ENCODE results near the gene NFATC3.

Gene NFATC3

DNA sequence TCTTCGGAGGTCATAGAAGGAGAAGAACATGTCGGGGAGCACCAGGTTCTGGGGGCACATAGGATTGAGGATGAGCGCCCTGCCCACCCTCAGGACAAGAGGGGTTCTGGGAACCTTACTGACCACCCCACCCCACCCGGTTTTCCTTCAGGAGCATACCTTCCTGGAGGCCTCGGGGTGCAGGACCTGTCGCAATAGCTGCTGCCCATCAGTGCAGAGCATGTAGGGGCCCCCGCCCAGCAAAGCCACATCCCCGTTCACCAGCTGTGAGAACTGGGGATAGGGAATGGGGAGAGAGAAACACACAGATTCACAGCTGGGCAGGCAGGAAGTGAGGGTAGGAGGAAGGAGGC lies 148.6 kb downstream of the NFATC3 start:
- DNase-seq = no peak

DNA sequence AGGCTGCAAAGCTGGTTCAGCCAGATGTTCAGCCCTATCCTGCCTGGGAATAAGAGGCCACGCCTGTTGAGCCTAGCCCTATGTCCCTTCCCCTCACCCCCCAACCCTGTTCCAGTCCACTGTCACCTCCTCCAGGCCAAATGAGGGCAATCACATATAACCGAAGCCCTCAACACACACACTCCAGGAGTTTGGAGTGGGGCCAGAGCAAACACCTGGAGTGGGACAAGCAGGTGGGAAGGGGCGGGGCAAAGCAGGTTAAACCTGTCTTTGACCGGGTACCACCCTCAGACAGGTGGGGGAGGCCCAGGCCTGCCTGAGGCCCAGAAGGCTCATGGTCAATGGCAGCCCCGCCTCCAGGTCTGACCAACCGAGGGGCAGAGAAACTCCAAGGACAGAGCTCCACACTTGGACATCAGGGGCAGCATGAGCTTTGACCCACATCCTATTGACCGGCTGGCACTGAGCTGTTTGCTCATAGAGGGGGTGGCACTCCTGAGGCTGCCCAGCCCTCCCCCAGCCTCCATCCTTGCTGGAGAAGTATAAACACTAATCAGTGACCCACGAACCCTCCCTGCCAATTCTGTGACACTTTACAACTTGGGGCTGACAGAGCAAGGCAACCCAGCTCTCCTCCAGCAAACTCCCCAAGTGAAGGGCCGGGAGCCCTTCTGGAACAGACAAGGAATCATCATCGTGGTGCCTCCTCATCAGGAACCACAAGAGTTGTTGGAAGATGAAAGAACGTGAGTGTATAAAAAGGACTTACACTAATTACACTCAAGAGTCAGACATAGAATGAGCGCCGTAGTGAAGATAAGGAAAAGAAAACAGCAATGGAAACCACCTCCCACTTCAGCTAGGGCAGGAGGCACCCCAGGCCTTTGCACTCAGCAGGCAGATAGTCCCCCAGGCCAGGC lies 149.3 kb downstream of the NFATC3 start:
- DNase-seq = no peak

DNA sequence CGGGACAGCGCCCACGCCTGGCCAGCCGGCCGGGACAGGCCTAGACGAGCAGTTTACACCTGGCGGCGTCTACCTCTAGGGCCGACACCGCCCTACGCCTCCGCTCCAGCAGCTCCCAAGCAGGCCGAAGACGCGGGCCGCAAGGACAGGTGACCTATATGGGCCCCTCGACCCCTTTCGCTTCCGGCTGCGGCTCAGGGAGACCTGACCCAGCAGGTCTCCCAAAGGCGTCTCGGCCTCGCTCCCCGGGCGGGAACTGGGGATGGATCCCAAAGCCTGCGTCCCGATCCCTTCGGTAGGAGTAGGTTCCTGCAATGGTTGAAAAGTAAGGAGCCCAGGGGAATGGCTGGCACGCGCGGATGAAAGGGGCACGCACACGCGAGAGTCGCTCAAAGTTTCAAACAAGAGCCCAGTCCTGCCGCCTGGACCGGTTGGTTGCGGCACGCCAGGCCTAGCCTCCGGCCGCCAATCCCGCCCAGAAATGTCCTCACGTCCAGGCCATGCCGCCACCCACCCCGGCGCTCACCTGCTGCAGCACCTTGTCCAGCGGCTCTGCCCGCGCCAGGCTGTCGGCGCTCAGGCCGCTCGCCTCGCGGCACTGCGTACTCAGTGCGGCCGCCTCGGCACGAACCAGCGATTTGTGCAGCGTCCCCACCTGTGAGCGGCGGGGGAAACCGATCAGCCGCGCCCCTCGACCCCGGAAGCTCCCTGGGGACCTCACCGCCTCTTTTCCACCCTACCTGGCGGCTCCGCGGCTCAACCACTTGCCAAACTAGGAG lies 150.1 kb downstream of the NFATC3 start:
- no peak for DNase-seq

DNA sequence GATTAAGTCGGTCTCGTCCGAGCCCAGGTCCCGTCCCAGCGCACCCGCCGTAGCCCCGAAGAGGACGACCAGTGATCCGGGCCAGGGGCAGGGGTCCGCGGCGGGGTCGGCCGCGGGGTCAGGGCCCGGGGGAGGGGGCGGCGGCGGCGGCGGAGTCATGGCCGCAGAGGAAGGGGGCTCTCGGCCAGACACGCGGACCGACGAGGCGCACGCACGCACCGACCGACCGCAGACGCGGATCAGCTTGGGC lies 150.6 kb downstream of the NFATC3 start, which contains the start of gene ESRP2:
TSS of gene ESRP2 (minus strand) at position 241 of the 250 bp plus-strand sequence. CDS start at position 159, 82 bp downstream.
- DNase-seq = no peak

DNA sequence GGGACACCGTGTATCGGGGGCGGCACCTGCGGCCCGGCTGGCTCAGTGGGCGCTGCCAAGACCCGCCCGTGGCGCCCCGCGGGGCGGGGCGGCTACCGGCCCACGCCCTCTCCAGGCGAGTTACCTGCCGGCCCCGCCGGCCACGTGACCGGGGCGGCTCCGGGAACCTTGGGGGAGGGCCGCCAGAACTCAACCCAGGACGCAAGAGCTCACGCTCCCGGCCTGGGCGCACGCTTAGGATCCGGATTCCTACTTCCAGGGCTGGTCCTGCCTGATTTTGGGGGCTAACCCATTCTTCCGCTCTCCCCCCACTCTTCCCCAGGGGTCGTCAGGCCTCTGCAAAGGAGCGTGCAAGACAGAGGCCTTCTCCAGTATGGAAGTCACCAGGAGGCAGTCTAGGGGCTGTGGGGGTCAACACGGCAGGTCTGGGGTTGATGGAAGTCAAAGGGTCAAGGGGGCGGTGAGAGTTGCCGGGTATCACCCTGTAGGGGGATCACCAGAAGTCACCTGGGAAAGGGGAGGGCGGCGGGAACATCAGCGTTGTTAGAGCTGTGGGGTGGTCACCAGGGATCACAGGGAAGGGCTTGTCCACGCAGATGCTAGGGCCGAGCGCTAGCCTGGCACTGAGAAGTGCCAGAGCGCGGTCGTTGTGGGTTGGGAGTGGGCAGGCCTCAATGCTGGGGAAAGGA lies 151.1 kb downstream of the NFATC3 start:
- no peak for DNase-seq

DNA sequence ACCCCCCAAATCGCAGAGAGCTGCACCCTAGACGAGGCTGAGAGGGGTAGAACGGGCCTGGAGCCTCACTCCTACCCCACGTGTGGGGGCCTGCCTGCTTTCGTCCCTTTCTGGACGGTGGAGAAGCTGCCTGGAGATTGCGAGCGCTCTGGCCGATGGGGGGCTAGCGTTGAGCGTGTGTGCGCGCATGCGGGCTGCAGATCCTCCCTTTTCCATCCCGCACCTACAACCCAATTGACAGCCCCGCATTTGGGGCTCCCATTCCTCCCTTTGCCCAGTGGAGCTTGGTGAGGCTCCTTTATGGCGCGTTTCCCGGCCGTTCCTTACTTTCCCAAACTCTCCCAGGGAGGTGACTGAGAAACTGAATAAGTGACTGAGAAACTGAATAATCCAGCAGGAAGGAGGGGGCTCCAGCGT lies 151.7 kb downstream of the NFATC3 start:
- no peak for DNase-seq

DNA sequence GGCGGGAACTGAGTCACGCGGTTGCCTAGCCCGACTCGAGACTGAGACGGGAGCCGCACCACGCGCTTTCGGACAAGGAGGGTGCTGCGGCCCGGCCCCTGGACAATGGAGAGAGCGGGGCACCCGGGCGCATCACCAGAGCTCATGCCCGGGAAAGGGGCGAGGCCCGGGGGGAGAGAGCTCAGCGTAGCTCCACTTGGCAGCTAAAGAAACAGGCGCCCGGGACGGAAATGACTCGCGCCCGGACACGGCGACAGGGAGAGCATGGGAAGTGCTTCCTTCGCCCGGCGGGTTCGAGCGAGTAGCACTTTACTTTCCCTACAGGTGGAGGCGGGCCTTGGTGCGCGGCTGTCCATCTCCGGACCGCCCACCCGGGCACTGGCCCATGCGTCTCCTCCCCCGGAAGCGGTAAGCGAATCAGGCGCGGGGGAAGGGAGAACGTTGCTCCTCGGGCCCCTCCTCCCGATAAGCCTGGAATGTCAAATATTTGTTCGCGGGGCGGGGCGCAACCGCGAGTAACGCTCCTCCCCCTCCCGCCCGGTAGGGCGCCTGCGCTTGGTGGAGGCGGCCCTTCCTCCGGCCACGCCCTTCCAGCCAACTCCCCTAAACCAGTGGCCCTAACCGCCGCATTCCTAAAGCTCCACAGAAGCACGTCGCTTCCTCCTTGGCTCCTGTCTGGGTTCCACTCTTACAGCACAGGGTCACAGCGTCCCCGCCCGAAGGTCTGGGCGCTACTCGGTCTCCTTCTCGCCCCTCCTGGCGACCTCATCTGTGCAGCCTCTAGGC lies 152.3 kb downstream of the NFATC3 start:
- DNase-seq = peak; percentile 98

DNA sequence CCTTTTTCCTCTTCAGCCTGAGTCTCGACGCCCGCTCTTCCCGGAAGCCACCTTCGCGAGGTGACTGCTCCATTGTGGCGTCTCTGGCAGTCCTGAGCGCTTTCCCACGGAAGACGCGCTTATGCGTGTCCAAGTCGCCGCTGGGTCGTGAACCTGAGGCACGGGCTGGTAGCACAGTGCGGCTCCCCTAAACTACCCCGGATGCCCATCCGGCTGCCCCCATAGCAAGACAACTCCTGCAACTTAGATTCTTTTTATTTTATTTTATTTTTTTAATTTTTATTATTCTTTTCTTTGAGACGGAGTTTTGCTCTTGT lies 152.8 kb downstream of the NFATC3 start:
- no peak for DNase-seq

DNA sequence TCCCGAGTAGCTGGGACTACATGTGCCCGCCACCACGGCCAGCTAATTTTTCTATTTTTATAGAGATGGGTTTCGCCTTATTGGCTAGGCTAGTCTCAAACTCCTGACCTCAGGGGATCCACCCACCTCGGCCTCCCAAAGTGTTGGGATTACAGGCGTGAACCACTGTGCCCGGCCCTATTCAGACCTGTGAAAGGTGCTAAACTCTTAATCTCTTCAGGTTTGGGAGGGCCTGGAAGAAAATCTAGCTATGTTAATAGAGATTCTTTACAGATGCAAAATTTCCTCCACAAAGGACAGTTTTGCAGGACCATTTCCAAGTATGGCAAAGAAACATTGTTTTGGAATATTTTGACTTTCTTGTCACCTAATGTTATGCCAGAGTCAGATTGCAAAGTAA lies 156.9 kb downstream of the NFATC3 start:
- DNase-seq = no peak

DNA sequence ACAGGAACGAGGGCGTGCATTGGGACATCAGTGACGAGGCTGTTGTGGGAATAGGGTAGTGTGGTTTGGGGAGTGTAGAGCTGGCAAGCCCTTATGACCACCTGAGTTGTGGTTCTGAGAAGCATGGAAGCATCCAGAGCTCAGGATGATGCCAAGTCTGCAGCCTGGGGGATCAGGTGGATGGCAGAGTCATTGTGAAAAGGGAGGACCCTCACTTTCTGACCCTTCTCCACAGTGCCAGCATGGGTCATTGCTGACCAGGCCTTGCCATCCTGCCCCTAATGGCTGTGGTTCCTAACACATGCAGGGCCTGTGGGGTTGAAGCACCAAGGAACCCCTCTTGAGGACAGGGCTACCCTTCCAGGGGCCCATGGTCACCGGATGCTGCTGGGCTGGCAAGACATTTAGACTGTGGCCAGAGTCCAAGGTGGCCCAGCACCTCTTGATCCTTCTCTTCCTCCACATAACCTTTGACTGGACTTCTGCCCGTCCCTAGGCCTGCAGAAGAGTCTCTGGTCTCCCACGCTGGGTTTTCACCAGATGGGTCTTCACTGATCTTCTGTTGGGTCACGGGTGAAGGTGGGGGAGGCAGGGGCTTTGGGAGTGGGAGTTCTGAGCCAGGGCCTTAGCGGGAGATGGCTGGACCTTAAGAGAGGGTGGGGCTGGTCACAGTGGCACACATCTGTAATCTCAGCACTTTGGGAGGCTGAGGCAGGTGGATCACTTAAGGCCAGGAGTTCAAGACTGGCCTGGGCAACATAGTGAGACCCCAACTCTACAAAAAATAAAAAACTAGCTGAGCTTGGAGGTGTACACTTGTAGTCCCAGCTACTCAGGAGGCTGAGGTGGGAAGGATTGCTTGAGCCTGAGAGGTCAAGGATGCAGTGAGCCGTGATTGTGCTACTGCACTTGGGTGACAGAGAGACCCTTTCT lies 158.0 kb downstream of the NFATC3 start:
- DNase-seq = no peak

DNA sequence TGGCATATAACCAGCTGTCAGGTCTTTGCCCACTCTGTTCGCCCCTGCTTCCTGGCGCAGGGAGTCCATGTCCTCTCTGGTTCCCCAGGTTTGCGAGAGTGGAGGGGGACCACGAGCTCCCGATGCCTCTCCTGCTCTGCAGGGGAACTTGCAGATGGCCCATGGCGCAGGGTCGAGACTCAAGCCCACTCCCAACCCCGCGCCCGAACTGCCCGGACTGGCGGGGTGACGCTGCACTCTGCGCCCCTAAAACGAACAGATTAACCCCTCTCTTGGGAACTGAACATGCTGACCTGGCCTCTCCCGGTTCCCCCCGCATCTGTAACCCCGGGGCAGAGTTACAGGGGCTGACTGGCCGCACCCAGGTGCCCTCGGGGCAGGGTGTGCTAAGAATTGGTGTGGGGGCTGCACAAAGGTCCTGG lies 159.3 kb downstream of the NFATC3 start:
- DNase-seq = no peak

DNA sequence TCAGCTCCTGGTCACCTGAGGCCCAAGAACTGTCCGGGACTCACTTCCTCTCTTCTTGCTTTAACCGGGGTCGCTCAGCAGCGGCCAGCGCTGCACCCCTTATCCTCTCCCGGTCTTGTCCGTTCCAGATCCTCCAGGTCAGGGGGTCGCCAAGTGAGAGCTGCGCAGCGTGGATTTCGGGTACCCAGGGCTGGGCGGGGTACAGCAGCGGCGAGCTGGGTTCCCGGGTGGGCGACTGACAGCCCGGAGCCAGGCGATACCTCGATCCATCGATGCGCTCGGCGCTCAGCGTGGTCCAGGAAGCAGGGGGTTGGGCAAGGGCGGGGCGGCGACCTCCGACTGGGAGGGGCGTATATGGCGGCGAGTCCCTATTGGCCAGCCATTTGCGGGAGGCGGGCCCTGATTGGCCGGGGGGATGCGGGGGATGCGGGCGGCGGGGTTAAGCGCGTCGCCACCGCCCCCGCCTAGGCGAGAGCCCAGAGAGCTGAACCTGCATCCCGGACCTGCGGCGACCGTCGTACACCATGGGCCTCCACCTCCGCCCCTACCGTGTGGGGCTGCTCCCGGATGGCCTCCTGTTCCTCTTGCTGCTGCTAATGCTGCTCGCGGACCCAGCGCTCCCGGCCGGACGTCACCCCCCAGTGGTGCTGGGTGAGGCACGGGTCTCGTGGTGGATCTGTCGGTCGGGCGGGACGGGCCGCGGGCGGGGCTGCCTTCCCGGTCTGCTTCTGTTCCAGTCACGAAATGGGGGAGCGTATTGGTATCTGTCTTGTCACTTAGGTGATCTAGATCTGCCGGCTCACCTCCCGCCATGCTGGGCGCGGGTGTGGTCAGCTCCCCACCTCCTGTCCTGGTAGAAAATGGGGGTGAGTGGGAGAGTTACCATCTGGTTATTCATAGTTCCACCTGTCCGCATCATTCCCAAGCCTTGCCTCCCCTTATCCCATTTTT lies 160.0 kb downstream of the NFATC3 start, which contains the start of gene PLA2G15:
TSS of gene PLA2G15 (plus strand) at position 471 of the 951 bp plus-strand sequence. CDS start at position 525, 54 bp downstream.
- DNase-seq = peak; percentile 97

DNA sequence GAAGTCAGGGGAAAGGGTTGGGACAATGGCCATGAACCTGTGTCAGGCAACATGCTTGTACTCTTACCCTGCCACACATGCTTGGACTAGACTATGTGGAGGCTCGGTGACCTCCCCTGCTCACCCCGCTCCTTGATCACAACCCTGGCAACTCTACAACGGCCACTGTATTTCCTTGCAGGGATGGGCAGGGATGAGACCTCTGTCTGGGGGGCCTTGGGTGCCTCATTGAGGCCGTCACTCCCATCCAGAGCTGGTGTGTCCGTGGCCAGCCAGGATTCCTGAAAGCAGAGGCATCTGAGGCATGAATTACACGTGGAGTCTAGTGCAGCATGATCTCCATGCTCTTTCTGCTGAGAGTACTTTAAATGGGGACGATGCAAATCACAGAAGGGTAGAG lies 161.0 kb downstream of the NFATC3 start:
- DNase-seq = no peak

DNA sequence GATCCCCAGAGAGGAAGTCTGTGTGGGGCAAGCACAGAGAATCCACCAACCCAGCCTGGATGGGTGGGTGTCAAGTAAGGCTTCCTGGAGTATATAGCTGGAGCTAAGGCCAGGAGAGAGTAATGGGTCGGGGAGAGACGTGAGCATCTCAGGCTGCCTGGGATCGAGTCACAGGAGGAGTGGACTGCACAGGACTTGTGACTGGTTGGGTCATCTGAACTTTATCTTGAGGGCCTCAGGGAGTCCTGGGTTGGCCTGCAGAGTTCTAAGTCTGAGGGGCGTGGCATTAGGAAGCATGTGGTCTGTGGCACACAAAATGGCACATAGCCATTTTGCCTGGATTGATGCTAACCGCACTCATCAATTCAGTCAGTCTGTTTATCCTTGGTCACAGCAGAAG lies 161.5 kb downstream of the NFATC3 start:
- DNase-seq = no peak

DNA sequence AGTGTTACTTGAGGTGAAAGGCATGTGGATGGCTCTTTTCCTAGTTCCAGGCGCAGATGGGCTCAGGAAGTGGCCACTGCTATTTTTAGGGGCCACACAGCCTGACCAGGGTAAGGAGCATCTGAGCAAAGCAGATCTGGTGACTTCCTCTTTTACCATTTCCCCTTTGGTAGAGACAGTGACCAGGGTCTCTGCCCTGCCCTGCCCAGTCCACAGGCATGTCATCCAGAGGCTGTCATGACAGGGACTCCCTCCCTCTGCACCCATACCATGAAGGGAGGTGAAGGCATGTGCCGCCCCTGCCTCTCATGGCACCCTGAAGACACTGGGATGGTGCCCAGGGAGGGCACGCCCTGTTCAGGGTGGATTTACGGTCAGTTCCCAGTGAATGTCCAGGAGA lies 162.2 kb downstream of the NFATC3 start:
- DNase-seq = no peak

DNA sequence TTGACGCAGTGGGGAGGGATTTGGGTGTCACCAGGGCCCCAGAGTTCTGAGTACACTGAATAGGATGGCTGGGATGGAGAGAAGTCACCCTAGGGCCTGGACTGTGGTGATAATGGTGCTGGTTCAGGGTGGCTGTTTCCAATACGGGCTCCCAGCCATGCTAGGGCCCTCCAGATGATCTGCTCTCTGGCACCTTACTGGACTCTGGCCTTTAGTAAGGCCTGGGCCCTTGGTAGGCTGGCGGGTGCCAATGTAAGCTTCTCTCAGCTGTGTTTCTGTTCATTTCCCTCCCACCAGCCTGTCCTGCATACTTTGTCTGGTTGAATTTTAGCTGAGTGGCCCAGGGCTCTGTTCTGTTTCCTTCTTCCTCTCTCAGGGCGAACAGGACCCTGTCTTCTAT lies 162.8 kb downstream of the NFATC3 start:
- DNase-seq = no peak

DNA sequence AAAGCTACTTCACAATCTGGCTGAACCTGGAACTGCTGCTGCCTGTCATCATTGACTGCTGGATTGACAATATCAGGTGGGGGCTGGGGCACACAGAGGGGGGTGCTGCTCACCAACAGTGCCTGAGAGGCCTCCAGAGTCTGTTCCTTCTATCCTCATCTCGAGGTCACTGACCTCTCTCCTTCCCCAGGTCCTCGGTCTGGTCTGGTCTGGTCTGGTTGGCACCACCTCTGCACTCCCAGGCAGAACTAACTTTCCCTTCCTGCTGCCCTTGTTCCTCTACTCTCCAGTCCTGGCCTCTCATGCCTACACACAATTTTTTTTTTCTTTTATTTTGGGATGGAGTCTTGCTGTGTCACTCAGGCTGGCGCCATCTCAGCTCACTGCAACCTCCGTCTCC lies 164.2 kb downstream of the NFATC3 start:
- DNase-seq = no peak

DNA sequence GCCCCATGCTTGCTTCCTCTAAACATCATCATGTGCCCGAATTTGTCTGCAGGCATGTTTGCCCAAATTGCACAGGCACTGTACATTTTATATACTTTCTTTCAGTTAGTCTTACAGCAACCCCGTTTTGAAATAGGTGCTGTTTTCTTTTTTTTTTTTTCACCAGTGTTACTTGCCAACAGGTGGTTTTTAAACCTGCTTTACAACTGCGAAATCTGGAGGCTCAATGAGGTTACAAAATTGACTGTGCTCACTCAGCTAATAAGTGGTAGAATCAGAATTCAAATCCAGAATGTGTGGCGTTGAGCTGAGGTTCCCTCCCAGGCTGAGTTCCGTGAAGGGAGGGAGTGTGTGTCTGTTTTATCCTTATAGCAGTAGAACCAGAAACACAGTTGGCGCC lies 165.8 kb downstream of the NFATC3 start:
- no peak for DNase-seq

DNA sequence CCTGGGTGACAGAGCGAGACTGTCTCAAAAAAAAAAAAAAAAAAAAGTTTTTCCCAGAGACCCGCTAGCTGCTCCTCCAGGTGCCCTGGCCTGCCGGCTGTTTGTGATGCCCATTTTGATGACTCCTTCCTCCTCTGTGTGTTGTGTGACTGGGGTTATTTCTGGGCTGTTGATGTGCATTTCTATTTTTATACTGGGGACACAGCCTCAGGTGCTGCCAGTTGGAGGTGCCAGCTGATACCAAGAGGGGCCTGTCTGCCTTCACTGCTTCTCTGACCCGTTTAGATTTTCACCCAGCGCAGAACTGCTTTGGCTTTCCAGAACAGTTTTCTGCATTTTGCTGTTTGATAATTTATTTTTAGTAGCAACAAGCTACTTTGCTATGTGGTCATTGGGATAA lies 166.7 kb downstream of the NFATC3 start:
- no peak for DNase-seq

DNA sequence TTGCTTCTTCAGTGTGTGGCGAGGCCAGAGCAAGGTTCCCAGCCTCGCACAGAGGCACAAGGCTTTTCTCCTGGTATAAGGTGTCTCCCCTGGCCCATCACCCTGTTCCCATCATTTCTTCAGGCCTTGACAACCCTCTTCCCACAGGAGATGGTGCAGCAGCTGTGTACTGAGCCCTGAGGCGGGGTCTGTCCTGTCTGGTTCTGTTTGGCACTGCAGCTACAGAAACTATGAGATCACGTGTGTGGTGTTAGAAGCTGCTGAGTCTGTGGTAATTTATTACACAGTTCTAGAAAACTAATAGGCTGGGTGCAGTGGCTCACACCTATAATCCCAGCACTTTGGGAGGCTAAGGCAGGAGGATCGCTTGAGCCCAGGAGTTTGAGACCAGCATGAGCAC lies 167.2 kb downstream of the NFATC3 start:
- no peak for DNase-seq

DNA sequence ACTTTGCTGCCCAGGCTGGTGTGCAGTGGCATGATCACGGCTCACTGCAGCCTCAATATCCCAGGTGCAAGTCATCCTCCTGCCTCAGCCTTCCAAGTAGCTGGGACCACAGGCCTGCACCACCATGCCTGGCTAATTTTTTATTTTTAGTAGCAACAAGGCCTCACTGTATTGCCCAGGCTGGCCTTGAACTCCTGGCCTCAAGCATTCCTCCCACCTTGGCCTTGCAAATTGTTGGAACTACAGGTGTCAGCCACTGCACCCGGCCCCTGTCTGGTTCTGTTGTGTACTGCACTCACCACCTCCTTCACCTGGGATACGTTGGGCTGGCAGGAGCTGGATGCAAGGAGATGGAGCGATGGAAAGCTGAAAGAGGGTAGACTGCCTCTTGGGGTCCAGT lies 168.6 kb downstream of the NFATC3 start:
- no peak for DNase-seq
